ENCODE results near the gene RNU6-1.

RNU6-1 gene

GRCh38 chr15:67796196-67797127, 43.4 kb downstream of the RNU6-1 start:
- DNase-seq: no peak

- no peak for DNase-seq
These were observed 44.8 kb downstream of the RNU6-1 start for GRCh38 chr15:67794832-67795574.

GRCh38 chr15:67792250-67792942, 47.4 kb downstream of the RNU6-1 start:
- DNase-seq: no peak

- no peak for DNase-seq
These were observed 49.1 kb downstream of the RNU6-1 start for GRCh38 chr15:67790610-67791319.
